ENCODE results near the gene NUDT3. TPM values are rescaled to one million over a fixed set of nuclear protein-coding genes. Genes with fewer than 3 reads are reported as not detected.

NUDT3 gene
- total and polyA plus RNA-seq, 4 donors, result 3.2 to 20.2 (median 9.5) TPM

GRCh38 chr6:34425498-34426410 is 33.3 kb upstream of the NUDT3 start, which contains the start of gene RPS10:
Gene RPS10, minus strand, starts transcription at chr6:34426069. Its CDS starts 848 bp downstream, at chr6:34425221.
- H3K4me1 ChIP-seq (ENCODE audit: control insufficient read depth in 4 of 4, insufficient read depth in 4 of 4, low read length in 3 of 4), result peaks cover 0 to 15% (median 3%) of the 10 kb centered on the region in 4 donors
- peak within 1 kb of the TSS; percentile 77 to 79 for H3K27ac ChIP-seq (ENCODE audit: low read depth in 1 of 2, low read length in 2 of 2)
- peak within 1 kb of the TSS; percentile 90 to 94 for H3K9ac ChIP-seq (ENCODE audit: low read depth in 1 of 2, low read length in 2 of 2)
- under 1% methylated on average over 57 of the region's 58 CpGs for WGBS
- TF ChIP-seq YY1 (IDR thresholded peaks at IDR 0.05) (peak; percentile 33), SP1 (IDR thresholded peaks at IDR 0.05) (peak; percentile 67), REST (IDR thresholded peaks at IDR 0.05) (peak; percentile 46), FOXA2 (IDR thresholded peaks at IDR 0.05) (no peak), GABPA (IDR thresholded peaks at IDR 0.05 in 1 of 2, conservative IDR thresholded peaks at IDR 0.05 in 1 of 2) (peak; percentile 20 to 80), RXRA (IDR thresholded peaks at IDR 0.05) (peak in 1 of 2 donors; percentile 23), CTCF (IDR thresholded peaks at IDR 0.05; ENCODE audit: low read depth, low read length, missing input control) (no peak), HNF4A (conservative IDR thresholded peaks at IDR 0.05) (peak; percentile 14 to 35), NR2F2 (IDR thresholded peaks at IDR 0.05) (peak; percentile 28), TAF1 (conservative IDR thresholded peaks at IDR 0.05) (peak; percentile 94), ZBTB33 (IDR thresholded peaks at IDR 0.05) (no peak), RAD21 (IDR thresholded peaks at IDR 0.05) (peak; percentile 40 to 44), EGR1 (IDR thresholded peaks at IDR 0.05; ENCODE audit: low read depth in 2 of 2) (peak in 1 of 2 donors; percentile 36)
- H3K27me3 ChIP-seq (ENCODE audit: control insufficient read depth in 4 of 4, insufficient read depth in 4 of 4, low read length in 3 of 4), result no peaks in the 10 kb centered on the region
- H3K36me3 ChIP-seq (ENCODE audit: control insufficient read depth in 4 of 4, insufficient read depth in 3 of 4, low read depth in 1 of 4, low read length in 3 of 4), result peaks cover 8 to 36% (median 26%) of the 10 kb centered on the region in 4 donors
- H3K9me3 ChIP-seq (ENCODE audit: control insufficient read depth in 4 of 4, low read length in 3 of 4), result no peaks in the 10 kb centered on the region
- peak; percentile 96 for DNase-seq (ENCODE audit: low spot score)
- H3K4me3 ChIP-seq (ENCODE audit: low read depth in 1 of 3, low read length in 3 of 3), result peak within 1 kb of the TSS; percentile 82 to 99 (median 96)

- Histone ChIP-seq H3K27me3 (ENCODE audit: control insufficient read depth in 4 of 4, insufficient read depth in 4 of 4, low read length in 3 of 4) (no peaks in the 10 kb centered on the region), H3K9me3 (ENCODE audit: control insufficient read depth in 4 of 4, low read length in 3 of 4) (no peaks in the 10 kb centered on the region), H3K4me1 (ENCODE audit: control insufficient read depth in 4 of 4, insufficient read depth in 4 of 4, low read length in 3 of 4) (peaks cover 0 to 15% (median 3%) of the 10 kb centered on the region in 4 donors), H3K4me3 (ENCODE audit: low read depth in 1 of 3, low read length in 3 of 3) (peak overlapping the region; percentile 82 to 99 (median 96)), H3K27ac (ENCODE audit: low read depth in 1 of 2, low read length in 2 of 2) (peak overlapping the region; percentile 77 to 79), H3K36me3 (ENCODE audit: control insufficient read depth in 4 of 4, insufficient read depth in 3 of 4, low read depth in 1 of 4, low read length in 3 of 4) (peaks cover 8 to 41% (median 27%) of the 10 kb centered on the region in 4 donors), H3K9ac (ENCODE audit: low read depth in 1 of 2, low read length in 2 of 2) (peak overlapping the region; percentile 77 to 94)
- TF ChIP-seq REST (IDR thresholded peaks at IDR 0.05) (no peak), CTCF (IDR thresholded peaks at IDR 0.05; ENCODE audit: low read depth, low read length, missing input control) (no peak), MAX (IDR thresholded peaks at IDR 0.05) (no peak), RXRA (IDR thresholded peaks at IDR 0.05) (no peak), HNF4A (conservative IDR thresholded peaks at IDR 0.05) (no peak), JUND (IDR thresholded peaks at IDR 0.05) (no peak), GABPA (IDR thresholded peaks at IDR 0.05 in 1 of 2, conservative IDR thresholded peaks at IDR 0.05 in 1 of 2) (no peak), HNF4G (IDR thresholded peaks at IDR 0.05) (no peak), SP1 (IDR thresholded peaks at IDR 0.05) (no peak)
- 9% methylated on average over 10 of the region's 10 CpGs for WGBS
- no peak for DNase-seq (ENCODE audit: low spot score)
These were observed 32.6 kb upstream of the NUDT3 start for GRCh38 chr6:34425132-34425497.
